Neural cell (in vitro differentiated cells): ENCODE data around the gene ADAMTS6. TPM values are rescaled to one million over a fixed set of nuclear protein-coding genes. Genes with fewer than 3 reads are reported as not detected.

ENCODE experiments used
- H2AFZ ChIP-seq: fragments of 200-600, 300-800 bp; sonication (generic), shearing (Covaris generic); 2 replicates; pipeline ENCODE4 v1.6.0; 2014; ENCODE audit warnings: low read depth, mild to moderate bottlenecking, antibody characterized with exemption, low read length, moderate library complexity
- H3F3A ChIP-seq: fragments of 200-600 bp; shearing (Covaris generic); 2 replicates; pipeline ENCODE4 v1.6.1; 2016; ENCODE audit warnings: mild to moderate bottlenecking, moderate library complexity, mixed read lengths, antibody characterized with exemption, low read length; ENCODE audit not compliant: insufficient read depth, poor library complexity, severe bottlenecking
- H3K27ac ChIP-seq: fragments of 200-600, 300-800 bp; sonication (generic), shearing (Covaris generic); 2 replicates; pipeline ENCODE4 v1.5.1; 2014; ENCODE audit warnings: mild to moderate bottlenecking, low read length, moderate library complexity
- H3K27me3 ChIP-seq: fragments of 300-800, 200-600 bp; sonication (generic), shearing (Covaris generic); 2 replicates; pipeline ENCODE4 v1.6.0; 2014; ENCODE audit warnings: mild to moderate bottlenecking, low read depth, low read length, moderate library complexity; ENCODE audit not compliant: insufficient read depth
- H3K36me3 ChIP-seq: fragments of 300-800, 200-600 bp; sonication (generic), shearing (Covaris generic); 2 replicates; pipeline ENCODE4 v1.5.1; 2014; ENCODE audit warnings: mild to moderate bottlenecking, antibody characterized with exemption, low read length, moderate library complexity; ENCODE audit not compliant: insufficient read depth
- H3K4me2 ChIP-seq: fragments of 300-800, 200-600 bp; sonication (generic), shearing (Covaris generic); 2 replicates; pipeline ENCODE4 v1.6.0; 2014; ENCODE audit warnings: mild to moderate bottlenecking, low read length
- H3K4me3 ChIP-seq: fragments of 300-800, 200-600 bp; sonication (generic), shearing (Covaris generic); 2 replicates; pipeline ENCODE4 v1.5.1; 2014; ENCODE audit warnings: mild to moderate bottlenecking, low read length, moderate library complexity
- H3K79me2 ChIP-seq: fragments of 200-600 bp; shearing (Covaris generic); replicated peaks from 2 replicates; pipeline ENCODE4 v1.6.0; 2014; ENCODE audit warnings: mild to moderate bottlenecking, low read length, moderate library complexity; ENCODE audit not compliant: insufficient read depth
- H3K9ac ChIP-seq: fragments of 300-800, 200-600 bp; sonication (generic), shearing (Covaris generic); 2 replicates; pipeline ENCODE4 v1.6.1; 2016; ENCODE audit warnings: mild to moderate bottlenecking, low read length, mixed read lengths
- H3K9me2 ChIP-seq: fragments of 200-600 bp; shearing (Covaris generic); 2 replicates; pipeline ENCODE4 v1.6.1; 2016; ENCODE audit warnings: mild to moderate bottlenecking, low read length, mixed read lengths; ENCODE audit not compliant: insufficient read depth
- H3K9me3 ChIP-seq: fragments of 200-600, 300-800 bp; sonication (generic), shearing (Covaris generic); 2 replicates; pipeline ENCODE4 v1.6.1; 2016; ENCODE audit warnings: mild to moderate bottlenecking, mixed run types, low read length, moderate library complexity, mixed read lengths
- H4K20me1 ChIP-seq: fragments of 200-600 bp; shearing (Covaris generic); 2 replicates; pipeline ENCODE4 v1.6.1; 2016; ENCODE audit warnings: mild to moderate bottlenecking, mixed run types; ENCODE audit not compliant: insufficient read depth
- EP300 ChIP-seq: fragments of 450-650 bp; conservative IDR thresholded peaks from 2 replicates; pipeline ENCODE4 v1.6.1; 2014; ENCODE audit warnings: antibody characterized with exemption, mild to moderate bottlenecking, moderate library complexity; ENCODE audit not compliant: poor library complexity, severe bottlenecking
- EZH2 ChIP-seq: fragments of 200-600, 300-800 bp; shearing (Covaris generic), sonication (generic); IDR thresholded peaks from 2 replicates; pipeline ENCODE4 v1.6.1; 2014; ENCODE audit warnings: antibody characterized with exemption, low read length, borderline replicate concordance, mild to moderate bottlenecking; ENCODE audit not compliant: insufficient read depth, poor library complexity, severe bottlenecking
- MXI1 ChIP-seq: fragments of 450-650 bp; conservative IDR thresholded peaks from 2 replicates; pipeline ENCODE4 v1.6.1; 2014; ENCODE audit warnings: antibody characterized with exemption, mild to moderate bottlenecking; ENCODE audit not compliant: poor library complexity, severe bottlenecking
- POLR2AphosphoS5 ChIP-seq: IDR thresholded peaks from 2 replicates; pipeline ENCODE4 v1.6.1; 2012
- RAD21 ChIP-seq: fragments of 450-650 bp; conservative IDR thresholded peaks from 2 replicates; pipeline ENCODE4 v1.6.1; 2014; ENCODE audit warnings: antibody characterized with exemption, mild to moderate bottlenecking, moderate library complexity
- SMC3 ChIP-seq: fragments of 450-650 bp; conservative IDR thresholded peaks from 2 replicates; pipeline ENCODE4 v1.6.1; 2014; ENCODE audit warnings: antibody characterized with exemption, mild to moderate bottlenecking, moderate library complexity; ENCODE audit not compliant: poor library complexity
- TAF1 ChIP-seq: IDR thresholded peaks from 2 replicates; pipeline ENCODE4 v1.6.1; 2012; ENCODE audit warnings: low read depth
- polyA plus RNA-seq: library from polyadenylated mRNA; depleted of rRNA; stranded (reverse); fragments of >200 nt; gene quantifications from 2 replicates; pipeline ENCODE4 v1.2.3, GENCODE V29; 2014
- TF ChIP-seq, protein P1 (sequence below): fragments of 450-650 bp; IDR thresholded peaks from 2 replicates; pipeline ENCODE4 v1.5.1; 2014; ENCODE audit warnings: antibody characterized with exemption, mild to moderate bottlenecking, moderate library complexity; ENCODE audit not compliant: poor library complexity, severe bottlenecking
- TF ChIP-seq, protein P2 (sequence below): IDR thresholded peaks from 2 replicates; pipeline ENCODE4 v1.6.1; 2012; ENCODE audit warnings: borderline replicate concordance

The ADAMTS6 gene
- polyA plus RNA-seq, 1 donor from 2014 or later, result 0.58 TPM

DNA sequence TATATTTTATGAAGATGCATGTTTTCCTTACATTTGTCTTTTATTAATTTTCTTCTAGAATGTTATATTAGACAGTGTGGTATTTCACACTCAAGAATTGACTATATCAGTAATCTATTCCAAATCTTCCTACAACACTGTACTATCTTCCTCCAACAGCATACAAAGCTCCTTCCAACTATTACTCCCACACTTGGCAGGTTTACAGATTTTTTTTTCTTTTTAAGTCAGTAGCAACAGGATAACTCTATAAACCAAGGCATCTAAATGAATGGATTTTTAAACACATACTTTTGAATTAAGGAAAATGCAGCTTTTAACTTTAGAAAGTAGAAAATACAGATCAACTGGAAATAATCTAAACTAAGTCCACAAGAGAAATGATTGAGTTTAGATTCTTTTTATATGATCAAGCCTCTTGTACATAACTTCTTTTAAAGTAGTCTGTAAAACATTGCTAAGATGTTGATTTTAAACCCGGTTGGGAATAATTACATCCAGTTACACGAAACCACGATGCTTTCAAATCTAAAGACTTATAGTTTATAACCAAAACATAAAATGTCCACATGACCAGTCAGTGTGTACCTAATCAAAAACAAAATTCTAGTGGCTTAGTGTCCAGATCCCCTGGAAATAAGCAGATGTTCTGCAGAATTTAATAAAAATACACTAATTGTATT is 281.6 kb downstream of the ADAMTS6 start:
- Histone ChIP-seq H3K9ac (no peak overlapping the region), H2AFZ (no peak overlapping the region), H4K20me1 (no peaks in the 10 kb centered on the region), H3K9me3 (no peaks in the 10 kb centered on the region), H3K27ac (no peak overlapping the region), H3K4me3 (no peak overlapping the region), H3K79me2 (no peaks in the 10 kb centered on the region), H3K4me2 (no peak overlapping the region), H3K9me2 (no peaks in the 10 kb centered on the region), H3K36me3 (no peaks in the 10 kb centered on the region), H3F3A (no peaks in the 10 kb centered on the region), H3K27me3 (no peaks in the 10 kb centered on the region)
- TF ChIP-seq SMC3, result no peak
- TF ChIP-seq, protein P1, sequence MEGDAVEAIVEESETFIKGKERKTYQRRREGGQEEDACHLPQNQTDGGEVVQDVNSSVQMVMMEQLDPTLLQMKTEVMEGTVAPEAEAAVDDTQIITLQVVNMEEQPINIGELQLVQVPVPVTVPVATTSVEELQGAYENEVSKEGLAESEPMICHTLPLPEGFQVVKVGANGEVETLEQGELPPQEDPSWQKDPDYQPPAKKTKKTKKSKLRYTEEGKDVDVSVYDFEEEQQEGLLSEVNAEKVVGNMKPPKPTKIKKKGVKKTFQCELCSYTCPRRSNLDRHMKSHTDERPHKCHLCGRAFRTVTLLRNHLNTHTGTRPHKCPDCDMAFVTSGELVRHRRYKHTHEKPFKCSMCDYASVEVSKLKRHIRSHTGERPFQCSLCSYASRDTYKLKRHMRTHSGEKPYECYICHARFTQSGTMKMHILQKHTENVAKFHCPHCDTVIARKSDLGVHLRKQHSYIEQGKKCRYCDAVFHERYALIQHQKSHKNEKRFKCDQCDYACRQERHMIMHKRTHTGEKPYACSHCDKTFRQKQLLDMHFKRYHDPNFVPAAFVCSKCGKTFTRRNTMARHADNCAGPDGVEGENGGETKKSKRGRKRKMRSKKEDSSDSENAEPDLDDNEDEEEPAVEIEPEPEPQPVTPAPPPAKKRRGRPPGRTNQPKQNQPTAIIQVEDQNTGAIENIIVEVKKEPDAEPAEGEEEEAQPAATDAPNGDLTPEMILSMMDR, result no peak
- TF ChIP-seq POLR2AphosphoS5, result no peak
- no peak for TF ChIP-seq EZH2

DNA sequence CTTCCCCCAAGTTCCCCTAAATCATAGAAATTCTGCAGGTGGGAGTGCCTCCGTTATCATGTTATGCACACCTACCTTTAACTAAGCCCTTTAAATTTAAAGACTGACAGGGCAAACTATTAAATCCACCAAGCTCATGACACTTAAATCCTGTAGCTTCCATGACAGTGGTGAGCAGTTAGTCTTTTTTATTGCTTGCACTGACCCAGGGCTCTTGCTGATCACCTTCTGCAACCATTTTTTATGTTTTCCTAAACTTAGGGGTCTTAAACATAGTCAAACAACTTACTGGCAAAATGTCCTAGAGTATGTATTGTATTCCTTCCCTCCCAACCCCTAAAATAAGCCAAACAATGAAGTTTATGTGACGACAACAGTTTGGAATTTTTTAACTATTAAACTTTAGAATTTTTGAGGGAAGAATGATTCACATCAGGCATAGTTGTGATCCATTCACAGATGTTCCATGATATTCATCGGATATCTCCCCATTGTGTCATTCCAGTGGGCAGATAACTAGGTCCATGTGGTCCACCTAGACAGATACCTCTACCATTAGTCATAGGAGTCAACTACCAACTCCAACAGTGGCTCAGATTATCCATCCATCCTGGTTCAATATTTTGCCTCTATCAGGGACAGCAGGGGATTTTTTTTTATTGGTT is 283.1 kb downstream of the ADAMTS6 start:
- Histone ChIP-seq H3K9me3 (no peaks in the 10 kb centered on the region), H3K79me2 (no peaks in the 10 kb centered on the region), H3K9ac (no peak overlapping the region), H3K27ac (no peak overlapping the region), H4K20me1 (no peaks in the 10 kb centered on the region), H3K4me3 (no peak overlapping the region), H3K27me3 (no peaks in the 10 kb centered on the region), H2AFZ (no peak overlapping the region), H3K4me2 (peak overlapping the region; percentile 7), H3F3A (no peaks in the 10 kb centered on the region), H3K9me2 (no peaks in the 10 kb centered on the region), H3K36me3 (no peaks in the 10 kb centered on the region)
- TF ChIP-seq POLR2AphosphoS5, result no peak
- no peak for TF ChIP-seq EZH2
- TF ChIP-seq RAD21, result no peak
- no peak for TF ChIP-seq SMC3
- no peak for TF ChIP-seq TAF1
- TF ChIP-seq, protein P2, sequence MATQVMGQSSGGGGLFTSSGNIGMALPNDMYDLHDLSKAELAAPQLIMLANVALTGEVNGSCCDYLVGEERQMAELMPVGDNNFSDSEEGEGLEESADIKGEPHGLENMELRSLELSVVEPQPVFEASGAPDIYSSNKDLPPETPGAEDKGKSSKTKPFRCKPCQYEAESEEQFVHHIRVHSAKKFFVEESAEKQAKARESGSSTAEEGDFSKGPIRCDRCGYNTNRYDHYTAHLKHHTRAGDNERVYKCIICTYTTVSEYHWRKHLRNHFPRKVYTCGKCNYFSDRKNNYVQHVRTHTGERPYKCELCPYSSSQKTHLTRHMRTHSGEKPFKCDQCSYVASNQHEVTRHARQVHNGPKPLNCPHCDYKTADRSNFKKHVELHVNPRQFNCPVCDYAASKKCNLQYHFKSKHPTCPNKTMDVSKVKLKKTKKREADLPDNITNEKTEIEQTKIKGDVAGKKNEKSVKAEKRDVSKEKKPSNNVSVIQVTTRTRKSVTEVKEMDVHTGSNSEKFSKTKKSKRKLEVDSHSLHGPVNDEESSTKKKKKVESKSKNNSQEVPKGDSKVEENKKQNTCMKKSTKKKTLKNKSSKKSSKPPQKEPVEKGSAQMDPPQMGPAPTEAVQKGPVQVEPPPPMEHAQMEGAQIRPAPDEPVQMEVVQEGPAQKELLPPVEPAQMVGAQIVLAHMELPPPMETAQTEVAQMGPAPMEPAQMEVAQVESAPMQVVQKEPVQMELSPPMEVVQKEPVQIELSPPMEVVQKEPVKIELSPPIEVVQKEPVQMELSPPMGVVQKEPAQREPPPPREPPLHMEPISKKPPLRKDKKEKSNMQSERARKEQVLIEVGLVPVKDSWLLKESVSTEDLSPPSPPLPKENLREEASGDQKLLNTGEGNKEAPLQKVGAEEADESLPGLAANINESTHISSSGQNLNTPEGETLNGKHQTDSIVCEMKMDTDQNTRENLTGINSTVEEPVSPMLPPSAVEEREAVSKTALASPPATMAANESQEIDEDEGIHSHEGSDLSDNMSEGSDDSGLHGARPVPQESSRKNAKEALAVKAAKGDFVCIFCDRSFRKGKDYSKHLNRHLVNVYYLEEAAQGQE, result no peak
- TF ChIP-seq, protein P1, result no peak
- TF ChIP-seq EP300, result no peak
- TF ChIP-seq MXI1, result no peak
